IMR-90 (cell line): ENCODE results near the gene AVP. TPM values are rescaled to one million over a fixed set of nuclear protein-coding genes. Genes with fewer than 3 reads are reported as not detected.

Experiments
- CEBPB ChIP-seq: IDR thresholded peaks from 2 replicates; pipeline ENCODE4 v1.6.1; 2012; ENCODE audit warnings: low read depth, low read length, improper control_type of control experiment
- CTCF ChIP-seq: conservative IDR thresholded peaks from 2 replicates; pipeline ENCODE4 v1.5.1; 2012; ENCODE audit warnings: mild to moderate bottlenecking, low read depth, low read length, improper control_type of control experiment
- FOS ChIP-seq: fragments of 150-350 bp; IDR thresholded peaks from 2 replicates; pipeline ENCODE4 v1.6.1; 2016; ENCODE audit warnings: low read depth, low read length
- NFE2L2 ChIP-seq: fragments of 150-350 bp; IDR thresholded peaks from 2 replicates; pipeline ENCODE4 v1.6.1; 2016; ENCODE audit warnings: low read depth, mild to moderate bottlenecking, low read length
- POLR2A ChIP-seq: IDR thresholded peaks from 2 replicates; pipeline ENCODE4 v1.6.1; 2012; ENCODE audit warnings: mild to moderate bottlenecking, low read depth, low read length
- polyA plus RNA-seq, 3 experiments: library from polyadenylated mRNA; depleted of rRNA; stranded (reverse); fragments of >200 nt; gene quantifications; 2 replicates each; pipeline ENCODE4 v1.2.3, GENCODE V29; 2012; ENCODE audit warnings: low replicate concordance in 1 of 3
- total RNA-seq: library from RNA; depleted of rRNA; stranded (reverse); fragments of >200 nt; gene quantifications from 2 replicates; pipeline ENCODE4 v1.2.3, GENCODE V29; 2012

Gene AVP
- total and polyA plus RNA-seq, 2 of the 4 experiments (the other 2 are of a cell fraction), result not detected

DNA sequence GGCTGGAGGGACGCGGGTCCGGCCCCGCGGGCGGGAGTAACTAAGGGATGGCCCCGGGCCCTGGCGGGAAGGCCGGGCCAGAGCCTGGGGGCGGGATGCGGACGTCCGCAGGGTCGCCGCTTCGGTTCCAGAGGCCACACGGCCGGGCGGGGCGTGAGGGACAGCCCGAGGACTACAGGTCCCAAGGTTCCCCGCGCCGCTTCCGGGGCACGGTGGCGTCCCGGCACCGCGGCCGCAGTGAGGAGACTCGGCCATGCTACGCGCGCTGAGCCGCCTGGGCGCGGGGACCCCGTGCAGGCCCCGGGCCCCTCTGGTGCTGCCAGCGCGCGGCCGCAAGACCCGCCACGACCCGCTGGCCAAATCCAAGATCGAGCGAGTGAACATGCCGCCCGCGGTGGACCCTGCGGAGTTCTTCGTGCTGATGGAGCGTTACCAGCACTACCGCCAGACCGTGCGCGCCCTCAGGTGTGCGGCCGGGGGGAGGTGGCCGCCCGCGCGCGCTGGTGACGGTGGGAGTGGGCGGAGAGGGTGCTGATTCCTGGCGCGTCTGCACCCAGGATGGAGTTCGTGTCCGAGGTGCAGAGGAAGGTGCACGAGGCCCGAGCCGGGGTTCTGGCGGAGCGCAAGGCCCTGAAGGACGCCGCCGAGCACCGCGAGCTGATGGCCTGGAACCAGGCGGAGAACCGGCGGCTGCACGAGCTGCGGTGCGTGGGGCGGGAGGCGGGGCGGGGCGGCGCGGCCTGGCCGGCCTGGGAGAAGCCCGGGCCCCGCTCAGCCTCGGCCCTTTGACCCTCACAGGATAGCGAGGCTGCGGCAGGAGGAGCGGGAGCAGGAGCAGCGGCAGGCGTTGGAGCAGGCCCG lies 38.5 kb downstream of the AVP start, which contains the start of gene MRPS26 (continued):
- TF ChIP-seq CTCF (no peak), POLR2A (no peak; the same call in 1 of the 2 replicates), NFE2L2 (no peak), CEBPB (no peak), FOS (no peak)
